ENCODE measurements around the gene C11orf97.
"Not testable (repeated sequence)": the region's sequence is repeated elsewhere in the genome, so short reads cannot be mapped to it uniquely, and the experiment has no call there.

Gene C11orf97

GRCh38 chr11:94511932-94512781 lies at the start of gene C11orf97:
Gene C11orf97 (plus strand): TSS chr11:94512461. CDS start chr11:94512529, 68 bp downstream.
- peak in 53 of 56 donors; percentile 7 to 77 (median 51) for DNase-seq

- no peak for DNase-seq
Measured at GRCh38 chr11:94469416-94469815, 42.8 kb upstream of the C11orf97 start.

GRCh38 chr11:94472916-94473799 lies 39.1 kb upstream of the C11orf97 start:
- DNase-seq = no peak

GRCh38 chr11:94477624-94478023 lies 34.6 kb upstream of the C11orf97 start:
- DNase-seq = no peak

- no peak for DNase-seq
Measured at GRCh38 chr11:94481342-94481741, 30.9 kb upstream of the C11orf97 start.

- no peak for DNase-seq
Measured at GRCh38 chr11:94486068-94486467, 26.2 kb upstream of the C11orf97 start.

GRCh38 chr11:94493281-94494125 lies 18.8 kb upstream of the C11orf97 start, which contains the start of the genes ANKRD49 and MRE11:
Gene ANKRD49 (plus strand): TSS chr11:94493984. CDS start chr11:94496694, 2,710 bp downstream.
Gene MRE11 (minus strand): TSS chr11:94493844. CDS start chr11:94492801, 1,043 bp downstream.
- peak; percentile 60 to 98 (median 94) for DNase-seq

- peak in 1 of 56 donors; percentile 23 for DNase-seq
Measured at GRCh38 chr11:94494126-94494680, 18.1 kb upstream of the C11orf97 start.

- DNase-seq = no peak
Measured at GRCh38 chr11:94500181-94500580, 12.1 kb upstream of the C11orf97 start.

GRCh38 chr11:94501522-94501921 lies 10.7 kb upstream of the C11orf97 start:
- no peak for DNase-seq

GRCh38 chr11:94504689-94505293 lies 7.5 kb upstream of the C11orf97 start:
- peak in 1 of 56 donors; percentile 16 for DNase-seq

- not testable (repeated sequence) for DNase-seq
Measured at GRCh38 chr11:94506513-94506912, 5.7 kb upstream of the C11orf97 start.

GRCh38 chr11:94507485-94507884 lies 4.8 kb upstream of the C11orf97 start:
- no peak for DNase-seq

- DNase-seq = no peak
Measured at GRCh38 chr11:94513091-94513490, 830 bp downstream of the C11orf97 start.

- no peak for DNase-seq
Measured at GRCh38 chr11:94515398-94515797, 3.1 kb downstream of the C11orf97 start.

GRCh38 chr11:94516725-94517124 lies 4.5 kb downstream of the C11orf97 start:
- DNase-seq = no peak

- no peak for DNase-seq
Measured at GRCh38 chr11:94518300-94518699, 6.0 kb downstream of the C11orf97 start.

- peak in 3 of 56 donors; percentile 3 to 34 (median 10) for DNase-seq
Measured at GRCh38 chr11:94519478-94520084, 7.3 kb downstream of the C11orf97 start.

GRCh38 chr11:94521684-94522083 lies 9.4 kb downstream of the C11orf97 start:
- no peak for DNase-seq

GRCh38 chr11:94524341-94524740 lies 12.1 kb downstream of the C11orf97 start:
- DNase-seq = no peak
